Measurements from ENCODE around the gene CYB5A. TPM values are rescaled to one million over a fixed set of nuclear protein-coding genes. Genes with fewer than 3 reads are reported as not detected.

Gene CYB5A
- polyA plus RNA-seq, 1 of the 3 experiments (the other 2 are of a cell fraction) = 42.1 TPM

DNA sequence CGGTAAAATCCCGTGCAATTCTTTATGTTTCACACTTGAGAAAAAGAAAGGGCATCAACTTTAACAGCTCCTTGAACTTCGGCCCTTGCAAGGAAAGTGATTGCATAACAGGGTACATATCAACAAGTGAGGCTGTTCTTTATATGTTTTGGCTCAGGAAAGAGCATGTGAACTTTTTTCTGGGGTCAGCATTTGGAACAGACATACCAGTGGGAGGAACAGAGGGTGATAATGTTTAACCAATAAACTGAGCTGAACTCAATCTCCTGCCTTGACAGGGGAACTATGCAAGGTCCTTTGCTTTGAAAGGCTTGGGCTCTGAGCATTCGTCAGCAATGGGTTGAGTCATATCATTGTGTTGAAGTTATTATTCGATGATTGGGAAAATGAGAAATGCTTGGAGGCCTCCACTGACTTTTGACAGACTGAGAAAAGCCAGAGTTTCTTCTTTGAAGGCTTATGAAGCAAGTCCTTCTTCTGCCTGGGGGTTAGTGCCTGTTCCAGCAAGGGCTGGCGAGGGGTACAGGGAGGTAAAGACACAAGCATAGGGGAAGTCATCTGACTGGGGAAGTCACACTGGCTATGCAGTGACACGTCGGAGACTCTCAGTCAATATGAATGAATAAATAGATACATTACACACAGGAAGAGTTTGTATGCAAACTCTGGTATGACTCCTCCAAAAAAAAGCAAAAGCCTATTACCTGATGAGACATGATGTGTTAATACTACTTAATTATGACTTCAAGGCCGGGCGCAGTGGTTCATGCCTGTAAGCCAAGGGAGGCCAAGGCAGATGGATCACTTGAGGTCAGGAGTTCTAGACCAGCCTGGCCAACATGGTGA is 57.2 kb downstream of the CYB5A start:
- H2AFZ ChIP-seq (ENCODE audit: low read depth) = no peak overlapping the region
- TF ChIP-seq RFX5 (IDR thresholded peaks at IDR 0.05; ENCODE audit: low read length) (no peak), RXRA (IDR thresholded peaks at IDR 0.05; ENCODE audit: borderline replicate concordance, low read depth) (no peak), MEF2A (IDR thresholded peaks at IDR 0.05; ENCODE audit: borderline replicate concordance, low read depth) (no peak)
- POLR2A ChIA-PET = no interaction called here
- no peaks in the 10 kb centered on the region for H3K79me2 ChIP-seq (ENCODE audit: insufficient read depth)
- H3K4me2 ChIP-seq = no peak overlapping the region
- no peak for DNase-seq
- H4K20me1 ChIP-seq (ENCODE audit: insufficient read depth) = no peaks in the 10 kb centered on the region
- H3F3A ChIP-seq (replicated peaks; ENCODE audit: insufficient read depth) = no peaks in the 10 kb centered on the region
- no peaks in the 10 kb centered on the region; the same call in 1 of the 2 replicates for H3K27me3 ChIP-seq (ENCODE audit: insufficient read depth)
- no peaks in the 10 kb centered on the region for H3K9me3 ChIP-seq
- H3K9me2 ChIP-seq = no peaks in the 10 kb centered on the region
- H3K36me3 ChIP-seq (replicated peaks in 1 of 2; ENCODE audit: control insufficient read depth in 1 of 2, insufficient read depth in 2 of 2, low read length in 1 of 2) = no peaks in the 10 kb centered on the region
- H3K4me3 ChIP-seq (ENCODE audit: low read depth in 2 of 2, low read length in 1 of 2) = no peak overlapping the region
- no peaks in the 10 kb centered on the region; a peak in 1 of 4 replicates for H3K4me1 ChIP-seq (ENCODE audit: control insufficient read depth in 1 of 2, insufficient read depth in 2 of 2, low read depth in 1 of 2, low read length in 1 of 2)
- CTCF ChIA-PET = interaction anchor here (1.4 to 1.7 kb wide), 2 partner anchors 108 kb away, joined by 6 to 9 read pairs; no protein-coding TSS in a partner anchor
- H3K9ac ChIP-seq = no peak overlapping the region
- H3K27ac ChIP-seq (ENCODE audit: low read depth in 2 of 2, low read length in 1 of 2) = no peak overlapping the region
- WGBS (ENCODE audit: low lambda C conversion rate) = 40% methylated on average over 10 of the region's 10 CpGs

DNA sequence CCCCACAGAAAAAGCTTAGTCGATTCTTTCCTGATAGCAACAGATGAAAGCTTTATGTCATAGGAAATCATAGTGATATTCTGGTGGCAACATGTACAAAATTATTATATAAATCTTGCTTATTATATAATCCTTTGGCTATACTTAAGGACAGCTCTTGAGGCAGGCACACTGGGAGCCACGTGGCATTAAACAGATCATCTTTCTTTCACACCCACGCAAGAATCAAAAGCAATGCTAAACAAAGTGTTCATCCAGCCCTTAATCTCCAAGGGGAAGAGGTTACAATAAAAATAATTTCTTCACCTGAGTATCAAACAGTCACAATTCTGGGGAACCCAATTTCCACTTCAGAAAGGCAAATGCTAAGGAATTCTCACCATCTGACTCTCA is 57.8 kb downstream of the CYB5A start:
- Histone ChIP-seq H3K4me2 (no peak overlapping the region), H3K36me3 (replicated peaks in 1 of 2; ENCODE audit: control insufficient read depth in 1 of 2, insufficient read depth in 2 of 2, low read length in 1 of 2) (no peaks in the 10 kb centered on the region), H3K9me2 (no peaks in the 10 kb centered on the region), H3K9me3 (no peaks in the 10 kb centered on the region), H3K79me2 (ENCODE audit: insufficient read depth) (no peaks in the 10 kb centered on the region), H2AFZ (ENCODE audit: low read depth) (no peak overlapping the region), H3F3A (replicated peaks; ENCODE audit: insufficient read depth) (no peaks in the 10 kb centered on the region), H3K9ac (no peak overlapping the region), H3K4me1 (ENCODE audit: control insufficient read depth in 1 of 2, insufficient read depth in 2 of 2, low read depth in 1 of 2, low read length in 1 of 2) (no peaks in the 10 kb centered on the region; a peak in 1 of 4 replicates), H3K4me3 (ENCODE audit: low read depth in 2 of 2, low read length in 1 of 2) (no peak overlapping the region), H4K20me1 (ENCODE audit: insufficient read depth) (no peaks in the 10 kb centered on the region), H3K27me3 (ENCODE audit: insufficient read depth) (no peaks in the 10 kb centered on the region; the same call in 1 of the 2 replicates), H3K27ac (ENCODE audit: low read depth in 2 of 2, low read length in 1 of 2) (no peak overlapping the region)
- TF ChIP-seq TEAD4 (IDR thresholded peaks at IDR 0.05; ENCODE audit: borderline replicate concordance, insufficient read depth) (no peak), RCOR1 (IDR thresholded peaks at IDR 0.05; ENCODE audit: low read length) (no peak), ELF1 (IDR thresholded peaks at IDR 0.05) (no peak), NRF1 (IDR thresholded peaks at IDR 0.05; ENCODE audit: low read depth, low read length) (no peak), MEF2A (IDR thresholded peaks at IDR 0.05; ENCODE audit: borderline replicate concordance, low read depth) (no peak)
- TF ChIP-seq, protein P1, sequence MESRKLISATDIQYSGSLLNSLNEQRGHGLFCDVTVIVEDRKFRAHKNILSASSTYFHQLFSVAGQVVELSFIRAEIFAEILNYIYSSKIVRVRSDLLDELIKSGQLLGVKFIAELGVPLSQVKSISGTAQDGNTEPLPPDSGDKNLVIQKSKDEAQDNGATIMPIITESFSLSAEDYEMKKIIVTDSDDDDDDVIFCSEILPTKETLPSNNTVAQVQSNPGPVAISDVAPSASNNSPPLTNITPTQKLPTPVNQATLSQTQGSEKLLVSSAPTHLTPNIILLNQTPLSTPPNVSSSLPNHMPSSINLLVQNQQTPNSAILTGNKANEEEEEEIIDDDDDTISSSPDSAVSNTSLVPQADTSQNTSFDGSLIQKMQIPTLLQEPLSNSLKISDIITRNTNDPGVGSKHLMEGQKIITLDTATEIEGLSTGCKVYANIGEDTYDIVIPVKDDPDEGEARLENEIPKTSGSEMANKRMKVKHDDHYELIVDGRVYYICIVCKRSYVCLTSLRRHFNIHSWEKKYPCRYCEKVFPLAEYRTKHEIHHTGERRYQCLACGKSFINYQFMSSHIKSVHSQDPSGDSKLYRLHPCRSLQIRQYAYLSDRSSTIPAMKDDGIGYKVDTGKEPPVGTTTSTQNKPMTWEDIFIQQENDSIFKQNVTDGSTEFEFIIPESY (IDR thresholded peaks at IDR 0.05; ENCODE audit: borderline replicate concordance, low read depth) = no peak
- TF ChIP-seq, protein P2, sequence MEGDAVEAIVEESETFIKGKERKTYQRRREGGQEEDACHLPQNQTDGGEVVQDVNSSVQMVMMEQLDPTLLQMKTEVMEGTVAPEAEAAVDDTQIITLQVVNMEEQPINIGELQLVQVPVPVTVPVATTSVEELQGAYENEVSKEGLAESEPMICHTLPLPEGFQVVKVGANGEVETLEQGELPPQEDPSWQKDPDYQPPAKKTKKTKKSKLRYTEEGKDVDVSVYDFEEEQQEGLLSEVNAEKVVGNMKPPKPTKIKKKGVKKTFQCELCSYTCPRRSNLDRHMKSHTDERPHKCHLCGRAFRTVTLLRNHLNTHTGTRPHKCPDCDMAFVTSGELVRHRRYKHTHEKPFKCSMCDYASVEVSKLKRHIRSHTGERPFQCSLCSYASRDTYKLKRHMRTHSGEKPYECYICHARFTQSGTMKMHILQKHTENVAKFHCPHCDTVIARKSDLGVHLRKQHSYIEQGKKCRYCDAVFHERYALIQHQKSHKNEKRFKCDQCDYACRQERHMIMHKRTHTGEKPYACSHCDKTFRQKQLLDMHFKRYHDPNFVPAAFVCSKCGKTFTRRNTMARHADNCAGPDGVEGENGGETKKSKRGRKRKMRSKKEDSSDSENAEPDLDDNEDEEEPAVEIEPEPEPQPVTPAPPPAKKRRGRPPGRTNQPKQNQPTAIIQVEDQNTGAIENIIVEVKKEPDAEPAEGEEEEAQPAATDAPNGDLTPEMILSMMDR (IDR thresholded peaks at IDR 0.05) = no peak
- TF ChIP-seq, protein P3, sequence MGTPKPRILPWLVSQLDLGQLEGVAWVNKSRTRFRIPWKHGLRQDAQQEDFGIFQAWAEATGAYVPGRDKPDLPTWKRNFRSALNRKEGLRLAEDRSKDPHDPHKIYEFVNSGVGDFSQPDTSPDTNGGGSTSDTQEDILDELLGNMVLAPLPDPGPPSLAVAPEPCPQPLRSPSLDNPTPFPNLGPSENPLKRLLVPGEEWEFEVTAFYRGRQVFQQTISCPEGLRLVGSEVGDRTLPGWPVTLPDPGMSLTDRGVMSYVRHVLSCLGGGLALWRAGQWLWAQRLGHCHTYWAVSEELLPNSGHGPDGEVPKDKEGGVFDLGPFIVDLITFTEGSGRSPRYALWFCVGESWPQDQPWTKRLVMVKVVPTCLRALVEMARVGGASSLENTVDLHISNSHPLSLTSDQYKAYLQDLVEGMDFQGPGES (IDR thresholded peaks at IDR 0.05; ENCODE audit: low read depth, low read length) = no peak
- TF ChIP-seq, protein P4, sequence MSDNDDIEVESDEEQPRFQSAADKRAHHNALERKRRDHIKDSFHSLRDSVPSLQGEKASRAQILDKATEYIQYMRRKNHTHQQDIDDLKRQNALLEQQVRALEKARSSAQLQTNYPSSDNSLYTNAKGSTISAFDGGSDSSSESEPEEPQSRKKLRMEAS (IDR thresholded peaks at IDR 0.05; ENCODE audit: low read depth) = no peak
- DNase-seq = no peak
- CTCF ChIA-PET = interaction anchor here (1.7 kb wide), 1 partner anchor 108 kb away, joined by 9 read pairs; no protein-coding TSS in a partner anchor
- POLR2A ChIA-PET = no interaction called here
- WGBS (ENCODE audit: low lambda C conversion rate) = 22% methylated on average over 3 of the region's 3 CpGs
